ENCODE results near the gene CCDC183.

The CCDC183 gene

GRCh38 chr9:136856079-136856476 is 59.9 kb downstream of the CCDC183 start:
- no peak overlapping the region for H3K27ac ChIP-seq (ENCODE audit: low read depth, low read length)
- H3K4me3 ChIP-seq (ENCODE audit: low read depth, low read length) = no peak overlapping the region
- no peaks in the 10 kb centered on the region for H3K4me1 ChIP-seq (ENCODE audit: control insufficient read depth, insufficient read depth, low read length)
- H3K9me3 ChIP-seq (ENCODE audit: control insufficient read depth, insufficient read depth, low read length) = no peaks in the 10 kb centered on the region
- no peaks in the 10 kb centered on the region for H3K27me3 ChIP-seq (ENCODE audit: control insufficient read depth, insufficient read depth, low read length)
- H3K9ac ChIP-seq (ENCODE audit: low read depth, low read length) = no peak overlapping the region
- peaks cover 18% of the 10 kb centered on the region for H3K36me3 ChIP-seq (ENCODE audit: control insufficient read depth, insufficient read depth, low read length)

GRCh38 chr9:136856541-136857141 is 60.5 kb downstream of the CCDC183 start:
- Histone ChIP-seq H3K4me1 (ENCODE audit: control insufficient read depth, insufficient read depth, low read length) (no peaks in the 10 kb centered on the region), H3K27ac (ENCODE audit: low read depth, low read length) (no peak overlapping the region), H3K4me3 (ENCODE audit: low read depth, low read length) (no peak overlapping the region), H3K9me3 (ENCODE audit: control insufficient read depth, insufficient read depth, low read length) (no peaks in the 10 kb centered on the region), H3K36me3 (ENCODE audit: control insufficient read depth, insufficient read depth, low read length) (peaks cover 18% of the 10 kb centered on the region), H3K9ac (ENCODE audit: low read depth, low read length) (no peak overlapping the region), H3K27me3 (ENCODE audit: control insufficient read depth, insufficient read depth, low read length) (no peaks in the 10 kb centered on the region)

GRCh38 chr9:136857166-136857565 is 61.0 kb downstream of the CCDC183 start:
- peaks cover 20% of the 10 kb centered on the region for H3K36me3 ChIP-seq (ENCODE audit: control insufficient read depth, insufficient read depth, low read length)
- H3K27ac ChIP-seq (ENCODE audit: low read depth, low read length) = no peak overlapping the region
- H3K4me1 ChIP-seq (ENCODE audit: control insufficient read depth, insufficient read depth, low read length) = no peaks in the 10 kb centered on the region
- no peak overlapping the region for H3K9ac ChIP-seq (ENCODE audit: low read depth, low read length)
- H3K9me3 ChIP-seq (ENCODE audit: control insufficient read depth, insufficient read depth, low read length) = no peaks in the 10 kb centered on the region
- H3K27me3 ChIP-seq (ENCODE audit: control insufficient read depth, insufficient read depth, low read length) = no peaks in the 10 kb centered on the region
- H3K4me3 ChIP-seq (ENCODE audit: low read depth, low read length) = no peak overlapping the region

Measured in HUES48 (cell line).